ENCODE results near the gene ACER3. TPM values are rescaled to one million over a fixed set of nuclear protein-coding genes. Genes with fewer than 3 reads are reported as not detected.
A peak's percentile ranks its signal among the peaks of the same experiment; 100 is the strongest.

ACER3 gene
- total RNA-seq, 6 donors from 2014 or later = 10.5 to 46.7 (median 17.1) TPM

DNA sequence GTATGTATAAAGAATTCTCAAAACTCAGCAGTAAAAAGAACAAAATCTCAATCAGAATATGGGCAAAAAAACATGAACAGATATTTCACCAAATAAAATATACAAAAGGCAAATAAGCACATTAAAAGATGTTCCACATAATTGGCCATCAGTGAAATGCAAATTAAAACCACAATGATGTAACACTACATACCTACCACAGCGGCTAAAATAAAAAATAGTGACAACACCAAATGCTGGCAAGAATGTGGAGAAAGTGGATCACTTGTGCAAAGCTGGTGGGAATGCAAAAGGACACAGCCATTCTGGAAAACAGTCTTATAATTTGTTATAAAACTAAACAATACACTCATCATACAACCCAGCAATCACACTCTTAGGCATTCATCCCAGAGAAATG lies 38.3 kb upstream of the ACER3 start:
- DNase-seq = no peak
- Histone ChIP-seq H3K27me3 (no peaks in the 10 kb centered on the region), H3K9me3 (no peaks in the 10 kb centered on the region), H3K4me3 (no peak overlapping the region), H3K27ac (no peak overlapping the region), H3K4me1 (peaks cover 15 to 26% (median 20%) of the 10 kb centered on the region in 4 donors), H3K36me3 (no peaks in the 10 kb centered on the region)
- TF ChIP-seq POLR2A (IDR thresholded peaks at IDR 0.05) (no peak), POLR2AphosphoS5 (IDR thresholded peaks at IDR 0.05) (no peak), EP300 (IDR thresholded peaks at IDR 0.05) (no peak)
- TF ChIP-seq, protein P1, sequence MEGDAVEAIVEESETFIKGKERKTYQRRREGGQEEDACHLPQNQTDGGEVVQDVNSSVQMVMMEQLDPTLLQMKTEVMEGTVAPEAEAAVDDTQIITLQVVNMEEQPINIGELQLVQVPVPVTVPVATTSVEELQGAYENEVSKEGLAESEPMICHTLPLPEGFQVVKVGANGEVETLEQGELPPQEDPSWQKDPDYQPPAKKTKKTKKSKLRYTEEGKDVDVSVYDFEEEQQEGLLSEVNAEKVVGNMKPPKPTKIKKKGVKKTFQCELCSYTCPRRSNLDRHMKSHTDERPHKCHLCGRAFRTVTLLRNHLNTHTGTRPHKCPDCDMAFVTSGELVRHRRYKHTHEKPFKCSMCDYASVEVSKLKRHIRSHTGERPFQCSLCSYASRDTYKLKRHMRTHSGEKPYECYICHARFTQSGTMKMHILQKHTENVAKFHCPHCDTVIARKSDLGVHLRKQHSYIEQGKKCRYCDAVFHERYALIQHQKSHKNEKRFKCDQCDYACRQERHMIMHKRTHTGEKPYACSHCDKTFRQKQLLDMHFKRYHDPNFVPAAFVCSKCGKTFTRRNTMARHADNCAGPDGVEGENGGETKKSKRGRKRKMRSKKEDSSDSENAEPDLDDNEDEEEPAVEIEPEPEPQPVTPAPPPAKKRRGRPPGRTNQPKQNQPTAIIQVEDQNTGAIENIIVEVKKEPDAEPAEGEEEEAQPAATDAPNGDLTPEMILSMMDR (IDR thresholded peaks at IDR 0.05) = no peak
- 73 to 88% methylated on average over 1 of the region's 1 CpG for WGBS, 2 donors
- ATAC-seq (ENCODE audit: low FRiP score in 2 of 2) = no peak

DNA sequence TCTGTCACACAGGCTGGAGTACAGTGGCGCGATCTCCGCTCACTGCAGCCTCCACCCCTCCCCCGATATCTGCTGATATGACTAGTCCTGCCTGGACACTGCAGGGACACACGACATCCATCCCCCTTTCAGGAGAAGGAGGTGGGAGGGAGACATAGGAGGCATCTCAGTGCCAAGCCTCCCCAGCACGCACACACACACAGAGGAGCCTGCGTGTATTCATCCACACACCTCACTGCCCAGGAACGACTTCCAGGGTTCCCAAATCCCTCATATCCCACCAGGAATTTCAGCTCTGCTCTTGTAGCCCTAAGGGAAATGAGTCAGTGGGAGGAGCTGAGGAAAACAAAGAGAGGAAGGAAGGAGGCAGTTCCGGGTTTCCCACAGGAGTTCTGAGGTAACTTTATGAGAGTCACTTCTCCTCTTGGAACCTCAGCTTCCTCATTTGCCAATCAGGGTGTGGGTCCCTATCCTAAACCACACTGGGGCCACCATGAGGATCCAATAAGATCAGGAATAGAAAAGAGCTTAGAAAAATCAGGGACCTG lies 37.2 kb upstream of the ACER3 start:
- H3K36me3 ChIP-seq = no peaks in the 10 kb centered on the region
- no peaks in the 10 kb centered on the region for H3K9me3 ChIP-seq
- ATAC-seq (ENCODE audit: low FRiP score in 2 of 2) (peak; percentile 51 to 80), DNase-seq (peak in 1 of 2 donors; percentile 51)
- TF ChIP-seq EP300 (IDR thresholded peaks at IDR 0.05) (peak in 3 of 4 donors; percentile 67 to 92 (median 80)), POLR2AphosphoS5 (IDR thresholded peaks at IDR 0.05) (peak; percentile 62 to 80), POLR2A (IDR thresholded peaks at IDR 0.05) (peak in 1 of 4 donors; percentile 14)
- TF ChIP-seq, protein P1 (IDR thresholded peaks at IDR 0.05) = no peak
- peak overlapping the region; percentile 70 to 86 (median 85) for H3K27ac ChIP-seq
- no peaks in the 10 kb centered on the region for H3K27me3 ChIP-seq
- 40 to 58% methylated on average over 9 of the region's 9 CpGs for WGBS, 2 donors
- H3K4me1 ChIP-seq = peaks cover 15 to 26% (median 20%) of the 10 kb centered on the region in 4 donors
- H3K4me3 ChIP-seq = peak overlapping the region in 1 of 4 donors; percentile 15

DNA sequence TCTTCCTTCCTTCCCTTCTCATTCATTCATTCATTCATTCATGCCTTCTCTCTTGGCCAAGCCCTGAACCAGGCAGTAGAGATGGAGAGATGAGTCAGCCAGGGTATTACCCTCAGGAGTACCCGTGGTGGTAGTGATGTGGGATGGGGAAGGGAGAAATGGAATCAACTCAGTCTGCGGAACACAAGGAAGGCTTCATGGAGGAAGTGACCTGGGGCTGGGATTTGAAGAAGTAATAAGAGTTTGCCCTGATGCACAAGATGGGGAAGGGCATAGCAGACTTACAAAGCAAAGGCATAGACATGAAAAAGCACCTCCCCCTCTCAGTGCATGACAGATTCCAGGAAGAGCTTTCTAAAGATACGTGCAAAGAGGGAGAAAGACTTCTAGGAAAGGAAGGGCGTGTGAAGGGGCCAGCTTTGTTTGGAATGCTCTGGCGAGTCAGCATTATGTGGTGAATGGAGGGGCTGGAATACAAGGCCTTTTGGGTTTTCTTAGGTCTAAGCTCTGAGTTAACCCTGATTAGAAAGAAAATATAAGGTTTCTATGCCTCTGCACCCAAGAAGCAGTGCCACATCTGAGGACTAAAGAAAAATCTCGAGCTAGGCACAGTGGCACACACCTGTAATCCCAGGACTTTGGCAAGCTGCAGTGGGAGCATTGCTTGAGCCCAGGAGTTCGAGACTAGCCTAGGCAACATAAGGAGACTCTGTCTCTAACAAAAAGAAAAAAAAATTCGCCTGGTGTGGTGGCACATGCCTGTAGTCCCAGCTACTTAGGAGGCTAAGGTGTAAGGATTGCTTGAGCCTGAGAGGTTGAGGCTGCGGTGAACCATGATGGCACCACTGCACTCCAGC lies 36.4 kb upstream of the ACER3 start:
- Histone ChIP-seq H3K27ac (peak overlapping the region; percentile 70 to 86 (median 85)), H3K4me3 (no peak overlapping the region), H3K27me3 (no peaks in the 10 kb centered on the region), H3K36me3 (no peaks in the 10 kb centered on the region), H3K4me1 (peaks cover 15 to 26% (median 20%) of the 10 kb centered on the region in 4 donors), H3K9me3 (no peaks in the 10 kb centered on the region)
- ATAC-seq (ENCODE audit: low FRiP score in 2 of 2) (peak; percentile 65 to 67), DNase-seq (no peak)
- 61 to 65% methylated on average over 9 of the region's 9 CpGs for WGBS, 2 donors
- peak; percentile 52 to 95 (median 78) for TF ChIP-seq EP300 (IDR thresholded peaks at IDR 0.05)
- TF ChIP-seq, protein P1 (IDR thresholded peaks at IDR 0.05) = no peak
- TF ChIP-seq POLR2AphosphoS5 (IDR thresholded peaks at IDR 0.05) = peak; percentile 48 to 63

DNA sequence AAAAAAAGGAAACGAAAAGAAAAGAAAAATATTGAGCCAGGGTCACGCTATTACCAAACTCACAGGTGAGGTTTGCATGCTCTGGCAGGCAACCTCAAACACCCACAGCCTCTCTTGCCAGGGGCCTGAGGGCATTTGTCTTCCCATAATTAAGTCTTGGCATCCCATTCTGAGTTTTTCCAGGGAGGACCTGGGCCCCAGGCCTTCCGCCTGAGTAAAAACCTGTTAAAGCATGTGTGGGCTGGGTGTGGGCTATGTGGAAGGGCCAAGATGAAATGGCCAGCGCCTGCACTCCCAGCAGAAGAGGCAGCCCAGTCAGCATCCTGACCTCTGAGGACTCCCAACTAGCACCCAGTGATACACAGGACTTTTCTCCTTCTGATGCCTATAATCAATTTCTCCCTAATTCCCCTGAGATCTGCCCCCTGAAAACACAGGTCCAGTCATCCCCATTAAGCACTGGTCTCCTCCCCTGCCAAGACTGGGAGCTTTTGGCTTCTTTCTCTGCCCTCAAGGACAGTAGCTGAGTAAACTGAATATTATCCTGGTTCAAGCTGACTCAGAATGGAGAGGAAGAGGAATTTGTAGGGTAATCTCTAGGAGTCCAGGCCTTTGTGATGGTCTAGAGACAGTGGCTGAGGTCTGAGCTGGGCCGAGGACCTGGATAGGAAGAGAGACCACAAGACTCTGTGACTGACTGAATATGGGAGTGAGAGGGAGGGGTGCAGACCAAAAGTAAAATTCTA lies 35.6 kb upstream of the ACER3 start:
- DNase-seq = no peak

More for the DNA sequence above, 35.6 kb upstream of the ACER3 start:
- H3K36me3 ChIP-seq = no peaks in the 10 kb centered on the region
- no peak for ATAC-seq (ENCODE audit: low FRiP score in 2 of 2)
- peaks cover 15 to 26% (median 20%) of the 10 kb centered on the region in 4 donors for H3K4me1 ChIP-seq
- peak overlapping the region; percentile 63 to 85 (median 75) for H3K27ac ChIP-seq
- 78 to 84% methylated on average over 5 of the region's 5 CpGs for WGBS, 2 donors
- H3K4me3 ChIP-seq = no peak overlapping the region
- no peaks in the 10 kb centered on the region for H3K9me3 ChIP-seq
- TF ChIP-seq EP300 (IDR thresholded peaks at IDR 0.05) (no peak), POLR2AphosphoS5 (IDR thresholded peaks at IDR 0.05) (no peak), POLR2A (IDR thresholded peaks at IDR 0.05) (no peak)
- TF ChIP-seq, protein P1 (IDR thresholded peaks at IDR 0.05) = no peak
- H3K27me3 ChIP-seq = no peaks in the 10 kb centered on the region

All from upper lobe of left lung (tissue), 6 donors.